GM23248 (cell line): ENCODE results near the gene MAP2K7.

ENCODE experiments used
- EZH2 ChIP-seq: fragments of 200-600 bp; sonication (generic); IDR thresholded peaks from 2 replicates; pipeline ENCODE4 v1.6.1; 2018; ENCODE audit warnings: antibody characterized with exemption, mild to moderate bottlenecking; ENCODE audit not compliant: insufficient read depth, poor library complexity, severe bottlenecking
- EZH2phosphoT487 ChIP-seq: fragments of 200-600 bp; sonication (generic); IDR thresholded peaks from 2 replicates; pipeline ENCODE4 v1.6.1; 2018; ENCODE audit warnings: antibody characterized with exemption, moderate library complexity, mild to moderate bottlenecking, low read depth; ENCODE audit not compliant: insufficient read depth

- TF ChIP-seq EZH2 (no peak), EZH2phosphoT487 (no peak)
Measured at GRCh38 chr19:7908742-7909461, 5.2 kb downstream of the MAP2K7 start.
